Inflammatory macrophage treated with lipopolysaccharide for 4 hours (primary cell): ENCODE data around the gene KIRREL3.

Experiments
- DNase-seq: peaks from one replicate; pipeline ENCODE4 v3.0.0-alpha.2; 2020

KIRREL3 gene

DNA sequence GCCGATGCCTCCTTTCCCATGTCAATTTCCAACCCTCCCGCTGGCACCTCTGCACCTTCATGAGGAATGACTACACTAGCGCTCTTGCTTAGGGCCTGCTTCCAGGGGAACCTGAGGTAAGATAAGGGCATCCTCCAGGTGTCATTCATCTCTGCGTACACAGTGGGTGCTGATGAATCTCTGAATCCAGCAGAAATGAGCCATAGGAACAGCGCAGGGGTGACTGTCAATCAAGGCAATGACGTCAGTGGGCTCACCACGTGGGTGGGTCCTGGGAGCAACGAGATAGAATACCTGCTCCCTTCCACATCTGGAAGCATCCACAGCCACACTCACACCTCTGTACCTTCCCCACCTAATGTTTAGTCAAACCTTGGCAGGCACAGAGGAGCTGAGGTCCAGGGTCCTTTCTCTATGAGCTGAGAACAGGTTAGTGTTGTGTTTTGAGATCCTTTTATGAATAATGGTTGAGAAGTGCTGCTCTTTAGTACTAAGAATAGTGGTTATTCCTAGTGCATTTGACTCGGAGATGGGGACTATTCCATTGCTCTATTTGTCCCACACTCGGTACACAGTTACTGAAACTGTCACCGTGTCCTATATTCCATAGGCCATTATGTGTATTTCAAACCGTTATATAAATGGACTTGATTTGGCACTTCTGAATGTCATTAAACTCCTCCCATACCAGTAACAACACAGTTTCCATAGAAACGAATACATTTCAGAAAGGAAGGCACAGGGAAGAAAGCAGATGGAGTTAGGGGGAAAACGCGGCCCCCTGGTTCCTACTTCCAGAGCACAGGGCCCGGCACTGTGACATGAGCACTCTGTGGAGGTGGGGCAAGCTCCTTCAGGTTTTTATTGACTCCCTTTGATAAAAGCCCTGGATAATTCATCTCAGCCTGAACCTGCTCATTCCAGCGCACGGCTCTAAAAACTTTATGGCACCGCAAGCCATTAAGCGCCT is 451.7 kb downstream of the KIRREL3 start:
- no peak for DNase-seq

DNA sequence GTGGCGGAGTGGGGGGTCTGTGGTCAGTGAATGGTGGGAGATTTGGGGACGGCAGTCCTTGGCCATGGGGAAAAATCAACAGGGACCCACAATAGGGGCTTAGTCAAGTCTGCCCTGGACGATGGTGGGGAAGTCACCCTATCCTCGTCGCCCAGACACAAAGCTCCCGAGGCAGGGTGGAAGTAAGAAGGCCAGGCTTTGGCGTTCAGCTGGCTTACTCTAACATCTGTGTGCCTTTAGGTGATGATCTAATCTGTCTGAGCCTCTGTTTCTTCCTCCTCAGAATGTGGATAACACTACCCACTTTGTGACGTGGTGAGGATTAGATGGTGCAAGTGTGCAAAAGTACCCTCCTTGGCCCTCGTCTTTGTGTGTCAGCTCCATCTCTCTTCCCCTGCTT is 452.9 kb downstream of the KIRREL3 start:
- no peak for DNase-seq

DNA sequence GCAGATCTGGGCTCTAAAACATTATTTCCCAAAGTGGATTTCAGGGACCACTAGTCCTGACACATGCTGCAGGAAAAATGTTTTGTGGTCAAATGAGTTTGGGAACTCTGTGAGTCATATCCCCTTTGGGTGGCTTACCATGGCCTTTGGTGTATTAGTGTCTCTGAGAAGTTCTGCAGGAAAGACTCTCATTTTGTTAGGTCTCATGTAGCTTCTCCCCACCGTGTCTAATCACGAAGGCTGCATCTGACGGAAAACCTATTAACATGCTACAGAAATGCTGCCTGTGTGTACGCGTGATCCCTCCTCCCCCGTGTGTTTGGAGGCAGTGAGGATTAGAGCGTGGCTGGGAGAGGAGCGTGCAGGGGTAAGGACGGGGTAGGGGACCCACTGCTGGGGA is 453.4 kb downstream of the KIRREL3 start:
- no peak for DNase-seq

GRCh38 chr11:126546694-126547093 is 453.9 kb downstream of the KIRREL3 start:
- DNase-seq, result no peak

GRCh38 chr11:126546191-126546590 is 454.4 kb downstream of the KIRREL3 start:
- DNase-seq, result no peak

- DNase-seq, result no peak
These were observed 455.5 kb downstream of the KIRREL3 start for GRCh38 chr11:126545057-126545555.

DNA sequence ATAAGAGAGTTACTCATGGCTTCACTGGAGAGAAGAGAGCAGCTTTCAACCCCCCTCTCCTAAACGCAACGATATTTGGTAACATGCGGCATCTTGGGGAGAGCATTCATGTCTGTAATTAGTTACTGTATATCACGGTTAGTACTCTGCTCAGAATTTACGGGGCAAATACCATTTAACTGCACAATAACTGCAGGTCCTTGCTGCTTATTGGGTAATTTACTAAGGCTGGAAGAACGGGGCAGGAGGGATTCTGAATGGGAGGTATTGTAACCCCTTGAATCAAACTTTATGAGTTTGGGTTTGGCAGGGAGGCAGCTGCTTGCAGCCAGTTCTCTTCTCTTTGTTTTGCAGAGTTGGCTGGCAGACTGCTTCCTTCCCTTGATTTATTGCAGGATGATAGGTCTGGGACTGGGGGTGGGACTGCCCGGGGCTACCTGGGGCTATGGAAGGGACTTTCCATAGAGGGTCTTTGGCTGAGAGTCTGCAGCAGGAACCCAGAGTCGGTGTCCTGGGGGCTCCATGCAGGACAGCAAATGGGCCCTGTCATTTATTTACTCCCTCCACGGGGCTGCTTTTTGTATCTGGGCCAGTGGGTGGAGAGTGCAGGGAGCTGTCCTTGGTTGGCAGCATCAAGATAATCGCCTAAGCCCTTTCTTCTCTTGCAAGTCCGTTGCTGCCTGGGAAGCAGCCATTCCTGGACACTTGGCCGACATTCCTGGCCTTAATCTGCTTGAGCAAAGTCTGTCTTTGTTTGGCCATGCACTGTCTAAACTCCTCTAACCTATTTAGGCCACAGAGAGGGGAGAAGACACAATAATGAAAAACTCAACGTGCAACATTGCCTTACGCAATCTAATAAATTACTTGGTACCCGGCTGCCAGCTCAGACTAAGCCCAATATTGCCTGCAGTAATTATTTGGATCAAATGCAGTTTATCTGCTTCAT is 456.2 kb downstream of the KIRREL3 start:
- DNase-seq, result no peak

DNA sequence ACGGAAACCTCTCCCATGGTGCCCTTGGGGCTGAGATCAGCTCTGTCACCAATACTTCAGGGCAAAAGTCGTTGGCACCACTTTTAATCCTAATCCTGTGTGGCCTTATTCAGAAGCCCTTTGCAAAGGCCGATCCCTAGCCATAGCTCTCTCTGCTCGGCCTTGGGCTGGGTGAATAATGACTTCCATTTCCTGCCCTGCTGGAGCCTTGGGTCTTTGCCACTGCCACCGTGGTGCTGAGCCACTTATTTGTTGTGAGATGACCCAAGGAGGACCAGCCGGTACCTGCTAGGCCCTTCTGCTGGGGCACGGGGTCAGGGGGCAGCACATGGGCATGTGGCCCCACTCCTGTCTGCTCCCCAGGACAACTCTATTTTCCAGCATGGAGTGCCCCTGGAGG is 456.9 kb downstream of the KIRREL3 start:
- DNase-seq, result no peak

DNA sequence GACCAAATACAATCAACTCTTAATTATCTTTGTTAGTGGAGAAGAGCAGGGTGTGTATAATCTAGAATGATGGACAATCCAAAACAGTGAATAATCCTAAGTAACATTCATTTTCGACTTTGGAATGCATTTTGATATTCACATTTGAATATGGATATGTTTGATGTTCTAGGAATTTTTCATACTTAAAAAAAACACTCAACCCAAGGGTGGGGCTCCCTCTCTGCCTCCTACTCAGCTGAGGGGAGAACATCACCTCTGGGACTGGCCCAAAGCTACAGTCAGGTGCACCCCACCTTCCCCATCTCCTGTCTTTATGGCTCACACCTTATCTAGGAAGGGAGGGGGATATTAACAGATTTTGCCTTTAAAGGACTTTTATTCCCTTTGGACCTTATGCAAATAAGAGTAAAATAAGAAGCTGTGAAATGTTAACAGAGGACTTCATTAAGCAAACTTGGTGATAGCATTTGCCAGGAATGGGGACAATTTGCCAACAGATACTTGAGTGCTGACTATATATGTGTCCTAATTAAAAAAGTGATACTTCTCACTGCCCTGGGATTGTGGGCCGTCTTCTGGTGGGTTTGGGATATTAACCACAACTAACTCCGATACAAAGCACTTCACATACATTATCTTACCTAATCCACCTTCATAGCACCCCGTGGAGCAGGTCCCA is 458.1 kb downstream of the KIRREL3 start:
- no peak for DNase-seq

GRCh38 chr11:126538071-126538470 is 462.5 kb downstream of the KIRREL3 start:
- DNase-seq, result no peak

DNA sequence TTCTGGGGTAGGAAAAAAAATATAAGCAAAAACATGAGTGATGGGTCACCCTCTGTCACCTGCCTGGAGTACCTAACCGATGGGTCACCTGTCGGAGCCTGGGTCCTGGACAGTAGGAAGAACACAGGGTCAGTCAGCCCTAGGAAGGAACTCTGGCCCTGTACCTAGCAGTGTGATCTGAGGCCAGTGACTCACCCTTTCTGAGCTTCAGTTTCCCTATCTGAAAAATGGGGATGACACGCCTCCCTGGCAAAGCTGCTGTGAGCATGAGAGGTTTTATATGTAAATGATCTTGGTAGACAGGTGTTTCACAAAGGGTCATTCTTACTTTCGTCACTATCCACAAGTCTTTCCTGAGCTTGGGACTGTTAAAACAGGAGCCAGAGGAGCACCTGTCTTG is 463.1 kb downstream of the KIRREL3 start:
- no peak for DNase-seq

DNA sequence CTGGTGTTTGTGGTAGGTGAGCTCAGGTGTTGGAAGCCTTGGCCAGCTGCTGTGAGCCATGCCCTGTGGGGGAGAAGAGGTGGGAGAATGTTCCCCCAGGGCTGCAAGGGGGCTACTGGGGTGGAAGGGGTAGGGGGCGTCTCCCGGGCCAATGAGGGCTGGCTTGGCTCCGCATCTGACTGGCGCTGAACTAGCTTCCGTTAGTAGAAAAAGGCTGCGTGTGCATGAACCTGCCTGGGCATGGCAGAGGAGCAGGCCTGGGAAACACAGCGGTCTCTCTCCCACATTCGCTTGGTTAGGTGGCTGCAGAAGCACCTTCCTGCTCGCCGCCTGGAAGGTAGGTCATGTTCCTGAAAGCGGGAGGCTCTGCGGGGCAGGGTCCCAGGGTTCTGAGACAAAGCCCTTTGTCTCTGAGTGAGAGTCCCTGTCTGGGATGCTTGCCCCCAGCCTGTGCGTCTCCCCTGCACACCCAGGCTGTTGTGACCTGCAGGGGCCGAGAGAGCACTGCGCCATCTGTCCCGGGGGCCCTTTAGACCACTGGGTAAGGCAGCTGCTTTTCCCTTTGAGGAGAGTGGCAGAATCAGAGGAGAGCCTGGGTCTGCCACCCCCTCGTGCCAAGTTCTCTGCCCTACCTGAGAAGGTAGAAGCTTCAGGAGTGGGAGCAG is 466.3 kb downstream of the KIRREL3 start:
- no peak for DNase-seq

DNA sequence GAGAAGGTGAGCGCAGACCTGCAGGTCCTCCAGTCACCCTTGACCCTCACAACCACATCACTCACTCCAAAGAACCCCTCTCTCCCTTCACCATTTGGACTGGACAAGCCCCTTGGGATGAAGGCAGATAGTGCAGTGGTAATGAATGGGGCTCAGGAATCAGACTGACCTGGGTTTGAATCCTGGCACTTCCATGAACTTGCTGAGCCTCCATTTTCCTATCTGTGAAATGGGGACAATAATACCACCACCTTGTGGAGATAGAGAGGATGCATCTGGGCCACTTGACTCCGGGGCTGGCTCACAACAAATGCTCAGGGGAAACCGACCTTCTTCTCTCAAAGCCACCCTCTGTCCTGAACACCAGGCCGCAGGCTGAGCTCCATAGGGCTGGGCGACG is 467.0 kb downstream of the KIRREL3 start:
- DNase-seq, result no peak

GRCh38 chr11:126530416-126530815 is 470.2 kb downstream of the KIRREL3 start:
- DNase-seq, result no peak

DNA sequence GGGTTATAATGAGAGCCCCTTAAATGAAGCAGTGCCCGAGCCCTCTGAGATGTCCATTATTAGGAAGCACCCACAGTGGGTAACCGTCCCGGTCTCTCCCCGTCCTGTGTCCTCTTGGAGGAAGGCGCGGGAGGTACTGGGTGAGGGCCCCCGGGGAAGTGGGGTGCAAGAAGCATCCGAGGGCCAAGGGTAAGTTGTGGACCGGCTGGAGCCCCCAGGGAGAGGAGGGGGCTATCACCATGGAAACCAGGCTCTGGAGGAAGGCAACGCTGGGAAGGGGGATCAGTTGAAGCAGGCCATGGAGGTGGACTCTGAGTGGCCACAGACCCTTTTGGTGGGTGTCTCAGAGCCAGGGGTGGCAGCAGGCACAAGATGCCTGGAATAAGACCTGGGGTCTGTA is 471.5 kb downstream of the KIRREL3 start:
- DNase-seq, result no peak

GRCh38 chr11:126528075-126528474 is 472.5 kb downstream of the KIRREL3 start:
- no peak for DNase-seq

DNA sequence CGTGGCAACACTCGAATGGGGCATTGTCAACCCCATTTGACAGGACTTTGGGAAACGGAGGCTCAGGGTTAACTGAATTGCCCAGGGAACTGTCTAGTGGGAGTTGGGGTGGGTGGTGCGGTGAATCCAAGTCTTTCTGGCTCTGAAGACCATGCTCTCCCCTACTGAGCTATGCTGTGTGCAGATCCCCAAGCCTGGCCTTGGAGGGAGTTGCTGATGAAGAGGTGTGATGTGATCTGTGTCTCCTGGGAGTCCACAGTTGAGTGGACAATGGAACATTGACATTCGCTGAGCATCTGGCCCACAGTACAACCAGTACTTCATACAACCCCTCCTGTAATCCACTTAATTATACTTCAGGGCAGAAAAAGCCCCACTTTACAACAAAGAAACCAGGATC is 472.9 kb downstream of the KIRREL3 start:
- DNase-seq, result no peak

DNA sequence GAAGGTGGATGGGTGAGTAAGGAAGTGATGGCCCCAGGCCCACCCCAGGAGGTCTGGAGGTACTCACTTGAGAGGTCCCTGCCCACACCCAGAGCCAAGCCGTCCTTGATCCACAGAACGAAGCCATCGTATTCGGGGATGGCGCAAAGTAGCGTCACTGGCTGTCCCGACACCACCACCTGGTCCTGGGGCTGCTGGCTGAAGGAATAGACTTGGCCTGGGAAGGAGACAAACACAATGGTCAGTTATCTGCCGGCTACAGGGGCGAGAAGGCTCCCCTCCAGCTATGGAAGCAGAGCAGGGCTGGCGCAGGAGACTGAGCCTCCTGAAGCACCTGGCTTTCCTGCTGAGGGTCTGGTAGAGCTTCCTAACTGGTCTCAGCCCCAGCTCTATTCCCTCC is 474.1 kb downstream of the KIRREL3 start:
- DNase-seq, result no peak

- DNase-seq, result no peak
These were observed 474.9 kb downstream of the KIRREL3 start for GRCh38 chr11:126525702-126526101.

DNA sequence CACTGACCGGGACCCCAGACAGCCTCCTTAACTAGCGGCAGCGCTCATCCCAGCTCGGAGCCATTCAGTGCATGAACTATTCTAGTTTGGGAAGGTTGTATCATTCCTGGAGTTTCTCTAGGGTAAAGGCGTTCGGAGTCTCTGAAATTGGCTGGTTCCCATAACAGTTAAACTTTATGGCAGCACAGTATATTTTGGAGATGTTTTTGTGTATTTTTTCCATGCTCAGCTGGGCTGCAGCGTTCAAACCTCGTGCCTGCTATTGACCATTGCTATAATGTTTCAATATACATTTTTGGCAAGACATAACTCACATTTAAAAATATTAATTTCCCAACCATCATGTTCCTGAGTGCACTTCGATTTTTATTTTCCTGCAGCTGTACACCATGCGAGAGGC is 475.4 kb downstream of the KIRREL3 start:
- DNase-seq, result no peak

DNA sequence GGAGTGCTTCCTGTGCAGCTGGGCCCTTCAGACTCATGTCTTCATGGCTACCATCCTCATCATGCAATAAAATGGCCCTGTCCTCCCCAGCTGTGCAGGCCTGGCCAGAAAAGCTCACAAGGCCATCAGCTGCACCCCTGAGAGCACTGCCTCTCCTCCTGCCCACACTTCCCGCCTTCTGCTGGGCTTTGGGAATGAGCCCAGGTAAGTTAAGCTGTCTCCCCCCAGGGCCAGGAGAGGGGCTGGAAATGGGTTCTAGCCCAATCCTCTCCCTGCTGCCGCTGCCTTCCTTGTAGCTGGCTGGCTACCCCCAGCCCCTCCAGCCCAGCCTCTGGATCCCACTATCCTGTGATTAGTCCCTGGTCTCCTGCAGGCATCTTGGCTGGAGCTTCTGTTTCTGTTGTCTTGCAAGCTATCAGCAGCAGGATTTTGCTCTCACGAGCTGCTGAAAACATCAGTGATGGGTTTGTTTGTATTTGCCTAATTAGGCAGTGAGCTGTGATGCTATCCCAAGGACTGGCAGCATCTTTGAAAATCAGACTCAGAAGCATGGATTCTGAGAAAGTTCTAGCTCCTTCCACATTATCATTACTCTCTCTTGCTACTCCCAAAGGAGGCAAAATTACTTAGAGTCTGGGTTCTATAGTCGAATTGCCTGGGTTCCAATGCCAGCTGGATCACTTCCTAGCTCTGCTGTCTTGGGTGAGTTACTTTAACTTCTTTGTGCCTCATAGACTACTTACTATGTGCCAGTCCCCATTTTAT is 476.9 kb downstream of the KIRREL3 start:
- DNase-seq, result no peak

DNA sequence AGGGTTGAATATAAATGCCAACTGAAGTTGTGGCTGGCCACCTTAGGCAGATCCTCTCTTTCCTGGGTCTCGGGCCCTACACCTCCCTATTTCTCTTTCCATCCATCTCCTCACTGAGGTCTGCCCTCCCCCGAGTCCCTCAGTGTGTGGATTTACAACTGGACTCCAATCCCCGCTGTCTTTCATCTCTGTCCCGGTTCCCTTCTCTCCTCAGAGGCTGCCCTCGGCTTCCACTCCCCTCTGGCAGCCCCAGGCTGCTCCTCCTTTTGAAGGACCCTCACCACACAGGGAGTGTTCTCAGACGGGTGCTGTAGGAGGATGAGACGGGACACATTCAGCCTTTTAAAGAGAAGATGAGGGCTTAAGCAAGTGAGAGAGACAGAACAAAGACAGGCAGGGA is 478.0 kb downstream of the KIRREL3 start:
- no peak for DNase-seq
